Epidermal melanocyte (primary cell): ENCODE measurements around the gene HLA-DMA.

Source experiments
- DNase-seq: peaks from one replicate; pipeline ENCODE4 v3.0.0; 2011; ENCODE audit warnings: low spot score; ENCODE audit not compliant: insufficient read length

Gene HLA-DMA

GRCh38 chr6:32952817-32953739 lies at the start of gene HLA-DMA:
Gene HLA-DMA, minus strand, starts transcription at chr6:32953097. Its CDS starts 61 bp downstream, at chr6:32953036.
- peak; percentile 90 for DNase-seq

GRCh38 chr6:33001685-33002084 lies 48.8 kb upstream of the HLA-DMA start:
- no peak for DNase-seq

- no peak for DNase-seq
Observed at GRCh38 chr6:33000055-33000454, 47.2 kb upstream of the HLA-DMA start.

- no peak for DNase-seq
Observed at GRCh38 chr6:32995448-32995847, 42.6 kb upstream of the HLA-DMA start.

GRCh38 chr6:32993363-32993973 lies 40.6 kb upstream of the HLA-DMA start:
- no peak for DNase-seq

- no peak for DNase-seq
Observed at GRCh38 chr6:32991972-32992371, 39.1 kb upstream of the HLA-DMA start.

- DNase-seq, result no peak
Observed at GRCh38 chr6:32989368-32989767, 36.5 kb upstream of the HLA-DMA start.

GRCh38 chr6:32984622-32985389 lies 31.9 kb upstream of the HLA-DMA start:
- no peak for DNase-seq

- no peak for DNase-seq
Observed at GRCh38 chr6:32983964-32984621, 31.2 kb upstream of the HLA-DMA start.

- DNase-seq, result no peak
Observed at GRCh38 chr6:32983493-32983848, 30.6 kb upstream of the HLA-DMA start.

GRCh38 chr6:32982702-32983492 lies 30.0 kb upstream of the HLA-DMA start:
- DNase-seq, result no peak

GRCh38 chr6:32982084-32982701 lies 29.3 kb upstream of the HLA-DMA start:
- no peak for DNase-seq

GRCh38 chr6:32980488-32981038 lies 27.7 kb upstream of the HLA-DMA start:
- no peak for DNase-seq

GRCh38 chr6:32979720-32980487 lies 27.0 kb upstream of the HLA-DMA start:
- no peak for DNase-seq

- no peak for DNase-seq
Observed at GRCh38 chr6:32977953-32978324, 25.0 kb upstream of the HLA-DMA start.

- no peak for DNase-seq
Observed at GRCh38 chr6:32977272-32977952, 24.5 kb upstream of the HLA-DMA start.

GRCh38 chr6:32976334-32977069 lies 23.6 kb upstream of the HLA-DMA start:
- no peak for DNase-seq

GRCh38 chr6:32975886-32976285 lies 23.0 kb upstream of the HLA-DMA start:
- DNase-seq, result no peak
